HCT116 (cell line): ENCODE data around the gene BCL6.

Experiments
- CBX3 ChIP-seq: IDR thresholded peaks from 2 replicates; pipeline ENCODE4 v1.6.1; 2012; ENCODE audit warnings: low read depth
- CEBPB ChIP-seq: IDR thresholded peaks from 2 replicates; pipeline ENCODE4 v1.6.1; 2012; ENCODE audit warnings: low read depth
- EZH2 ChIP-seq: fragments of 200-600 bp; sonication (generic); IDR thresholded peaks from 2 replicates; pipeline ENCODE4 v1.6.1; 2017; ENCODE audit warnings: antibody characterized with exemption, mixed run types
- EZH2phosphoT487 ChIP-seq: fragments of 200-600 bp; IDR thresholded peaks from 2 replicates; pipeline ENCODE4 v1.6.1; 2018; ENCODE audit warnings: antibody characterized with exemption, borderline replicate concordance
- POLR2A ChIP-seq: IDR thresholded peaks from 2 replicates; pipeline ENCODE4 v1.7.0; 2011; ENCODE audit warnings: borderline replicate concordance; ENCODE audit not compliant: insufficient read depth, insufficient read length; ENCODE audit errors: extremely low read depth
- POLR2AphosphoS5 ChIP-seq: IDR thresholded peaks from 2 replicates; pipeline ENCODE4 v1.6.1; 2011; ENCODE audit warnings: mild to moderate bottlenecking, low read depth, low read length, moderate library complexity
- RAD21 ChIP-seq: IDR thresholded peaks from 2 replicates; pipeline ENCODE4 v1.6.1; 2012; ENCODE audit warnings: low read depth, mild to moderate bottlenecking
- SP1 ChIP-seq: IDR thresholded peaks from 2 replicates; pipeline ENCODE4 v1.6.1; 2012; ENCODE audit warnings: low read depth
- SRF ChIP-seq: IDR thresholded peaks from 2 replicates; pipeline ENCODE4 v1.6.1; 2012; ENCODE audit warnings: low read depth
- ZFX ChIP-seq: fragments of 450-650 bp; IDR thresholded peaks from 2 replicates; pipeline ENCODE4 v1.6.1; 2017
- TF ChIP-seq, protein P1 (sequence below), 3 experiments: fragments of 200-600 bp in 1 of 3; sonication (generic) in 1 of 3; IDR thresholded peaks in 2 of 3; conservative IDR thresholded peaks in 1 of 3; 2 replicates each; pipeline ENCODE4 v1.5.1; 2012 to 2017; ENCODE audit warnings: low read depth in 2 of 3, low read length in 2 of 3, antibody characterized with exemption in 1 of 3, borderline replicate concordance in 1 of 3, control low read depth in 1 of 3, mild to moderate bottlenecking in 1 of 3, mixed read lengths in 1 of 3, mixed run types in 1 of 3, moderate library complexity in 1 of 3; ENCODE audit not compliant: insufficient read depth in 1 of 3
- TF ChIP-seq, protein P2 (sequence below): IDR thresholded peaks from 2 replicates; pipeline ENCODE4 v1.6.1; 2012; ENCODE audit warnings: low read depth
- TF ChIP-seq, protein P3 (sequence below): IDR thresholded peaks from 2 replicates; pipeline ENCODE4 v1.6.1; 2012

DNA sequence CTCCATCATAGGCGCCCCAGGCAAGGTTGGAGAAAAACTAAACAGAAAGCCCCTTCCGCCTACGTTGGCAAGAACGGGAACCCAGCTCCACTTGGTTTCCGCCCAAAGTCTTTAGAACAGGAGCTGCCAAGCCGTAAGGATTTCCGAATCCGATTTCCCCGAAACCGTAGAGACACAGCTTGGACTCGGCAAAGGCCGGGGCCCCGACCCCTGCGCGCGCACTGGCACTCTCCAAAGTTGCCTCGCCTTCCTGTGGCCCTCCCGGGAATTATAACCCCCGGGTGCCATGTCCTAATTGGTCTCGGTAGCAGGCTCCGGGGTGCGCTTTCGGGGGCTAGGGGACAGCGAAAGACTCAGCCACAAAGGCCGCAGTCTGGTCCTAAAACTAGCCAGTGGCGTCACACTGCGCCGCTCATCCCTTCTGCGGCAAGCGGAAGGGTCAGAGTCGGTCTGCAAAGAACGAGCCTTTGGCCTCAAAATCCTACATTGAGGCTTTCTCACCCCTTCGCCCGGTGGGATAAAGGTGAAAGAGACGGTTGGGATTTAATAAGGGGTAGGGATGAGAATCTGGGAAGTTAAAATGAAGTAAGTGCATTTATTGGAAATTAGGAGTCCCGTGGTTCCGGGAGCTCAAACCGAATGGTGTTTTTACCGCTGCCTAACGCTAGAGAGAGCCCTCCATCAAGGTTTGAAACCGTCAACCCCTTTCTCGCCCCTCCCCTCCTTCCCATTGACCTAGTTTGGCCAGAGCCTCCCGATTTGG is 6.8 kb downstream of the BCL6 start:
- TF ChIP-seq POLR2AphosphoS5 = peak; percentile 50; the same call in 1 of the 2 replicates
- TF ChIP-seq RAD21 = no peak
- TF ChIP-seq, protein P1, sequence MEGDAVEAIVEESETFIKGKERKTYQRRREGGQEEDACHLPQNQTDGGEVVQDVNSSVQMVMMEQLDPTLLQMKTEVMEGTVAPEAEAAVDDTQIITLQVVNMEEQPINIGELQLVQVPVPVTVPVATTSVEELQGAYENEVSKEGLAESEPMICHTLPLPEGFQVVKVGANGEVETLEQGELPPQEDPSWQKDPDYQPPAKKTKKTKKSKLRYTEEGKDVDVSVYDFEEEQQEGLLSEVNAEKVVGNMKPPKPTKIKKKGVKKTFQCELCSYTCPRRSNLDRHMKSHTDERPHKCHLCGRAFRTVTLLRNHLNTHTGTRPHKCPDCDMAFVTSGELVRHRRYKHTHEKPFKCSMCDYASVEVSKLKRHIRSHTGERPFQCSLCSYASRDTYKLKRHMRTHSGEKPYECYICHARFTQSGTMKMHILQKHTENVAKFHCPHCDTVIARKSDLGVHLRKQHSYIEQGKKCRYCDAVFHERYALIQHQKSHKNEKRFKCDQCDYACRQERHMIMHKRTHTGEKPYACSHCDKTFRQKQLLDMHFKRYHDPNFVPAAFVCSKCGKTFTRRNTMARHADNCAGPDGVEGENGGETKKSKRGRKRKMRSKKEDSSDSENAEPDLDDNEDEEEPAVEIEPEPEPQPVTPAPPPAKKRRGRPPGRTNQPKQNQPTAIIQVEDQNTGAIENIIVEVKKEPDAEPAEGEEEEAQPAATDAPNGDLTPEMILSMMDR (IDR thresholded peaks at IDR 0.05 in 2 of 3, conservative IDR thresholded peaks at IDR 0.05 in 1 of 3; ENCODE audit: borderline replicate concordance in 1 of 3, insufficient read depth in 1 of 3, low read depth in 2 of 3, low read length in 2 of 3) = peak in 2 of 3 experiments; percentile 76 to 82; a peak in 4 of 6 replicates
- TF ChIP-seq POLR2A = no peak
- TF ChIP-seq SRF = no peak
- TF ChIP-seq, protein P2, sequence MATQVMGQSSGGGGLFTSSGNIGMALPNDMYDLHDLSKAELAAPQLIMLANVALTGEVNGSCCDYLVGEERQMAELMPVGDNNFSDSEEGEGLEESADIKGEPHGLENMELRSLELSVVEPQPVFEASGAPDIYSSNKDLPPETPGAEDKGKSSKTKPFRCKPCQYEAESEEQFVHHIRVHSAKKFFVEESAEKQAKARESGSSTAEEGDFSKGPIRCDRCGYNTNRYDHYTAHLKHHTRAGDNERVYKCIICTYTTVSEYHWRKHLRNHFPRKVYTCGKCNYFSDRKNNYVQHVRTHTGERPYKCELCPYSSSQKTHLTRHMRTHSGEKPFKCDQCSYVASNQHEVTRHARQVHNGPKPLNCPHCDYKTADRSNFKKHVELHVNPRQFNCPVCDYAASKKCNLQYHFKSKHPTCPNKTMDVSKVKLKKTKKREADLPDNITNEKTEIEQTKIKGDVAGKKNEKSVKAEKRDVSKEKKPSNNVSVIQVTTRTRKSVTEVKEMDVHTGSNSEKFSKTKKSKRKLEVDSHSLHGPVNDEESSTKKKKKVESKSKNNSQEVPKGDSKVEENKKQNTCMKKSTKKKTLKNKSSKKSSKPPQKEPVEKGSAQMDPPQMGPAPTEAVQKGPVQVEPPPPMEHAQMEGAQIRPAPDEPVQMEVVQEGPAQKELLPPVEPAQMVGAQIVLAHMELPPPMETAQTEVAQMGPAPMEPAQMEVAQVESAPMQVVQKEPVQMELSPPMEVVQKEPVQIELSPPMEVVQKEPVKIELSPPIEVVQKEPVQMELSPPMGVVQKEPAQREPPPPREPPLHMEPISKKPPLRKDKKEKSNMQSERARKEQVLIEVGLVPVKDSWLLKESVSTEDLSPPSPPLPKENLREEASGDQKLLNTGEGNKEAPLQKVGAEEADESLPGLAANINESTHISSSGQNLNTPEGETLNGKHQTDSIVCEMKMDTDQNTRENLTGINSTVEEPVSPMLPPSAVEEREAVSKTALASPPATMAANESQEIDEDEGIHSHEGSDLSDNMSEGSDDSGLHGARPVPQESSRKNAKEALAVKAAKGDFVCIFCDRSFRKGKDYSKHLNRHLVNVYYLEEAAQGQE = no peak
- TF ChIP-seq EZH2 = no peak
- TF ChIP-seq ZFX = peak; percentile 72
- TF ChIP-seq CEBPB = no peak
- TF ChIP-seq, protein P3, sequence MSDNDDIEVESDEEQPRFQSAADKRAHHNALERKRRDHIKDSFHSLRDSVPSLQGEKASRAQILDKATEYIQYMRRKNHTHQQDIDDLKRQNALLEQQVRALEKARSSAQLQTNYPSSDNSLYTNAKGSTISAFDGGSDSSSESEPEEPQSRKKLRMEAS = no peak
- no peak for TF ChIP-seq SP1
- no peak for TF ChIP-seq EZH2phosphoT487
- no peak for TF ChIP-seq CBX3
